AG09319 (cell line): Measurements from ENCODE around the gene RIMS4.

Experiments
- DNase-seq: peaks from one replicate; pipeline ENCODE4 v3.0.0-alpha.2; 2010; ENCODE audit warnings: low read depth; ENCODE audit errors: extremely low read depth
- TF ChIP-seq, protein P1 (sequence below): IDR thresholded peaks from 2 replicates; pipeline ENCODE4 v1.5.1; 2011; ENCODE audit warnings: low read depth, mild to moderate bottlenecking, inconsistent platforms, low read length, moderate library complexity

The RIMS4 gene

DNA sequence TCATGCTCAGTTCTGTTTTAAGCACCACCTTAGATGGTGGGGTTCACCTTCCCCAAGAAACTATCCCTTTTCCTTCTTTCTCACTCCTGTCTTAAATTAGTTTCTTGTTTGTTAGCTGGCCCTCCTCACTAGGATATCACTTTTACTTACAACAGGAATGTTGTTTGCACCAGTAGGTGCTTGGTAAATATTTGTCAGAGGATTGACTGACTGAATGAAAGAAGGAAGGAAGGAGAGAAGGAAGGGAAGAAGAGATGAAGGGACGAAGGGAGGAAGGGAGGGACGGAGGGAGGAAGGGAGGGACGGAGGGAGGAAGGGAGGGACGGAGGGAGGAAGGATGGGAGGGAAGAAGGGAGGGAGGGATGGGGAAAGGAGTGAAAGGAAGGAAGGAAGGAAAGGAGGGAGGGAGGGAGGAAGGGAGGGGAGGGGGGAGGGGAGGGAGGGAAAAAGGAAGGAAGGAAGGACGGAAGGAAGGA lies 65.2 kb downstream of the RIMS4 start:
- TF ChIP-seq, protein P1, sequence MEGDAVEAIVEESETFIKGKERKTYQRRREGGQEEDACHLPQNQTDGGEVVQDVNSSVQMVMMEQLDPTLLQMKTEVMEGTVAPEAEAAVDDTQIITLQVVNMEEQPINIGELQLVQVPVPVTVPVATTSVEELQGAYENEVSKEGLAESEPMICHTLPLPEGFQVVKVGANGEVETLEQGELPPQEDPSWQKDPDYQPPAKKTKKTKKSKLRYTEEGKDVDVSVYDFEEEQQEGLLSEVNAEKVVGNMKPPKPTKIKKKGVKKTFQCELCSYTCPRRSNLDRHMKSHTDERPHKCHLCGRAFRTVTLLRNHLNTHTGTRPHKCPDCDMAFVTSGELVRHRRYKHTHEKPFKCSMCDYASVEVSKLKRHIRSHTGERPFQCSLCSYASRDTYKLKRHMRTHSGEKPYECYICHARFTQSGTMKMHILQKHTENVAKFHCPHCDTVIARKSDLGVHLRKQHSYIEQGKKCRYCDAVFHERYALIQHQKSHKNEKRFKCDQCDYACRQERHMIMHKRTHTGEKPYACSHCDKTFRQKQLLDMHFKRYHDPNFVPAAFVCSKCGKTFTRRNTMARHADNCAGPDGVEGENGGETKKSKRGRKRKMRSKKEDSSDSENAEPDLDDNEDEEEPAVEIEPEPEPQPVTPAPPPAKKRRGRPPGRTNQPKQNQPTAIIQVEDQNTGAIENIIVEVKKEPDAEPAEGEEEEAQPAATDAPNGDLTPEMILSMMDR: no peak

DNA sequence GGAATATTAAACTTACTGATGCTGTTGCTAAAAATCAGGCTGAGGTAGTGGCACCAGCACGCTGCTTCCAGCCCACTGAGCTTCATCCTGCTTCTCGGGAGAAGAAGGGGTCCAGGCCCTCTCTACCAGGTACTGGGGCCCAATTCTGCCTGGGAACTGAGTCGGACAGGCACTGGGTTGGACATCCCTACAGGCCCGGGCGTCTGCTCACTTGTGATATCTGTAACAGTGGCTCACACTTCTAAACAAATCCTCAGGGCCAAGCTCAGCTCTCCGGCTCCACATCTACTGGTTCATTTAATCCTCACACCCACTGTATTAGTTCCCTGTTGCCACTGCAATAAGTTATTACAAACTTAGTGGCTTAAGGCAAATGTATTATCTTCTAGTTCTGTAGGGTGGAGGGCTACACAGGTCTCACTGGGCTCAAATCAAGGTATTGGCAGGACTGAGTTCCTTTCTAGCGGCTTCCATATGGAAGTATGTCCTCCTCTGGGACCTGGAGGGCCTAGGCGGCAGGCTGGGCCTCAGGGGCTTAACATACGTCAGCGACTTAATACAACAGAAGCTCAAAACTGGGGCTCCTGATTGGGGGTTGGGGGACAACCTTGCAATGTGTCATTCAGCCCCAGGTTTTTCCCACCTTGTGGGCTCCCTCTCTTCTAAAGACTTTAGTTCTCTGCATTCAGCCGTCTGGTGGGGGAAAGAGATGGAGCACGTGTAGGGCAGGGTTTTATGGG lies 66.3 kb downstream of the RIMS4 start:
- TF ChIP-seq, protein P1: no peak
- DNase-seq: no peak

More for the DNA sequence above, 65.2 kb downstream of the RIMS4 start:
- no peak for DNase-seq

DNA sequence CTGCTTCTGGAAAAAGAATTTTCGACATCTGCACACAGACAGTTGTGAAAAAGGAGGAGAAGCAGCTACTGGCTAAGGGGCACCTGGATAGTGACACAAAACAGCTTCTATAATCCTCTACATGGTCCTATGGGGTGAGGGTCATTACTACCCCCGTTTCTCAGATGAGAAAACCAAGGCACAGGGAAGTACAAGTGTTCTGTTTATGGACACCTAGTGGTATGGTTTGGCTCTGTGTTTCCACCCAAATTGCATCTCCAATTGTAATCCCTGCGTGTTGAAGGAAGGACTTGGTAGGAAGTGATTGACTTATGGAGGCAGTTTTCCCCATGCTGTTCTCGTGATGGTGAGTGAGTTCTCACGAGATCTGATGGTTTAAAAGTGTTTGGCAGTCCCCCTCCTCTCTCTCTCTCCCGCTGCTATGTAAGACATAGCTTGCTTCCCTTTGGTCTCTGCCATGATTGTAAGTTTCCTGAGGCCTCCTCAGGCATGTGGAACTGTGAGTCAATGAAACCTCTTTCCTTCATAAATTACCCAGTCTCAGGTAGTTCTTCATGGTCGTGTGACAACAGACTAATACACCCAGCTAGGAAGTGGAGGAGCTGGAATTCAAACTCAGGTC lies 67.2 kb downstream of the RIMS4 start:
- no peak for DNase-seq
- TF ChIP-seq, protein P1: no peak

DNA sequence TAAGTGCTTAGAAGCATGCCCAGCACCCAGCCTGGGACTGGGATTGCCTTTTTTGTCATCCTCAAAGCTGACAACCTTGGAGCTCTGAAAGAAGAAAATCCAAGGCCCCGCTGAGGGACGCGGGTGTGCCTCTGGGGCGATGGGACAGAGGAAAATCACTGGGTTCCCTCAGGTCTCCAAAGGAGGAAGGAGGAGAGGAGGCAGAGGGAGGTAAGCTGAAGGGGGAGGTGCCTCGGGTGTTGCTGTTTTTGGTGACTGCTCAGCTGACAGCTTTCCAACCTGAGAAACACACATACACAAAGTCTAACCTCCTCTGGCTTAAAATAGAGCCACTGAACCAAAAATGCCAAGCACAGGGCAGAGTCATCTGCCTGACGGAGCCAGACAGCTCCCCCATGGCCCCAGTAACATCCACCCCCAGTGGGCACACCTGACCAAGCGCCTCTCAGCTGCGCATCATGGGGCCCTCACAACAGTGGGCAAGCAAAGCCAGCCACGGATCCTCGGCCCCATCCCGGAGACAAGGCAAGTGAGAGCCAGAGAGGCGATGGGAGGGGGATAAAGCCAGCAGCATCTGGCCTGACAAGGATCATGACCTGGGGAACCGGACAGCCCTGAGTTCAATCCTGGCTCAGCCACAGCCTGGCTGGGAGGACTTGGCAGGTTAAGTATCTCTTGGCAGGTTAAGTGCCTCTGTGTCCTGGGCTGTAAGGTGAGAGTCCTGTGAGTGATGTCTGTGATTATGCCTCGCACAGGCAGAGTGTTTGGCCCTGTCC lies 67.9 kb downstream of the RIMS4 start:
- TF ChIP-seq, protein P1: no peak
- DNase-seq: no peak

DNA sequence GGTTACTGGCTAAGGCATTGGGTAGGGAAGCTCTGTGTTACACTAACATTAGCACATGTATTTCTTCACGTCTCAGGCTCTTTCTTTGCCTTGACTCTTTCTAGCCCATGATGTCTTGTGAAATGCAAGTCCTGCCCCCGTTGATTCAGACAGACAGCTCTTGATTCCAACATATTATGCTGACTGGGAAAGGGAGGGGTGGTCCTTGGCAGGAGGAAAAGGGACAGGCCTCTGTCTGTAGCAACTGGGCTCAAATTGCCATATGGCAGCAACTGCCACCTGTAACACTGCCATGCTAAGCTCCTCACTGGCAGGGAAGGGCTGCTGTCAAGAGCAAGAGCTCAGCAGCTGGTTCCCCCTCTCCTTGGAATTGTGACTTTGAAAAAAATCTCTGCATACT lies 70.4 kb downstream of the RIMS4 start:
- TF ChIP-seq, protein P1: no peak

DNA sequence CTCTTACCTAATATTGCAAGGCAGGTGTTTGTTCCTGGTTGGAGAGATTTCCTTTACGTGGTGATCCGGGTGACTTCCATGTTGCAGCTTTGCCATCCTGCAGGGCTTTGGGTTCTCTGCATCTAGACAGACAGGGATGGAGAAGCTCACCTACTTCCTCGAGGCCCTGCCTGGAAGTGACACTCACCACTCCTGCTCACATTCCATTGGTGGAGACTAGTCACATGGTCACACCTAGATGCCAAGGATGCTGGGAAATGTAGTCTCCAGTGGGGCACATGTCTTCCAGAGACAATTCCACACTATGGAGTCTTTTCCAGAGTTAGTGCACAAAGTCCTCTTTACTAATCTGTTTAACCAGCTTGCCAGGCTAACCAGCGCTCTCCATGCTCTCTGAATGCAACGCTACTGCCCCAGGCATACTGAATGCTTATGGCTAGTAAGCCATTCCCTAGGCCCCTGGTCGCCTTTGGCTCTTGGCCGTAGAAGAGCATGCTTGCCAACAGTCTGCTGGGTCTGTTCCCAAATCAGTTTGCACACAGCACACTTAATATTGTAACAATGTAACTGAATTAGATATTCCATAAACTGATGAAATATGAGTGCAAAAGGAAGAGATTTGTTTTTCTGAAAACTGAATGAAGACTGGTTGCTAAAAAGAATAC lies 71.4 kb downstream of the RIMS4 start:
- TF ChIP-seq, protein P1: no peak
- peak; percentile 44 for DNase-seq

More for the DNA sequence above, 70.4 kb downstream of the RIMS4 start:
- DNase-seq: no peak
